T-helper 1 cell (primary cell): ENCODE data around the gene TTLL6.
A peak's percentile ranks its signal among the peaks of the same experiment; 100 is the strongest.
"Not testable (repeated sequence)": the region's sequence is repeated elsewhere in the genome, so short reads cannot be mapped to it uniquely, and the experiment has no call there.

Experiments used
- DNase-seq, 5 donors: peaks; one replicate each; pipeline ENCODE4 v3.0.0-alpha.2; 2012 to 2020

Gene TTLL6

GRCh38 chr17:48814504-48814903, 2.5 kb downstream of the TTLL6 start:
- peak; percentile 19 to 56 (median 46) for DNase-seq

DNA sequence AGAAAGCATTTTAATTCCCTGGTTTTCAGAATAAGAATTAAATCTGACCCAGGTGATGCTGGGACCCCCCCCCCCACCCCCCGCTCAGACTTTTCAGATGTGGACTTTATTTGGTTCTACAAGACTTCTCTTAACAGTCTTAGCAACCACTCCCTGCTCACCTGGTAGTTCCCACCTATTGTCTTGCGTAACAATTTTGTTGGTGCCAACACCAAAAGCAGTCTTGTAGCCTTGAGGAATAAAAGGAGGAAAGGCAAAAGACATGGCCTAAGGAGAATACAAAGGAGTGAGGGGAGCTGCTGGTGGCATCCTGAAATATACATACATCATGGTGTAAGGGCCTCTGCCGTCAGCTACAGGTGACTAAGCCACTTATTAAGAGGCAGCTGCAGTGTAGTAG, 5.0 kb downstream of the TTLL6 start:
- DNase-seq, result no peak

DNA sequence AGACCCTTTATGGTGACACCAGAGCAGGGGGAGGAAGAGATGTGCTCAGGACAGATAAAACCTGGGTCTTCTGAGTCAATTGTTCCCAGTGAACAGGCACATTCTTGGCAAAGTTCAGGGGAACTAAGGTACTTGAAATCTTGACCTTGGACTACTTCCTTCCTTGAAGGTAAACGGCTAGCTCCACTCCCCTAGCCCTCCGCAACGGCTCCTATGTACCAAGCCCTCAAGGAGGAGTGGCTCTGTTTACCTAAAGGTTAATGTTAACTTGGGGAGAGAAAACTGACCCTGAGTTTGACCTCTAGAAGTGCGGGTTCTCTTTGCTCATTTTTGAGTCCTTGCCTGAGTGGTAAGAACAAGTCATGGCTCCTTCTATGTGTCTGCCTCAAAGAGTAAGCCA, 7.8 kb downstream of the TTLL6 start:
- DNase-seq, result no peak

DNA sequence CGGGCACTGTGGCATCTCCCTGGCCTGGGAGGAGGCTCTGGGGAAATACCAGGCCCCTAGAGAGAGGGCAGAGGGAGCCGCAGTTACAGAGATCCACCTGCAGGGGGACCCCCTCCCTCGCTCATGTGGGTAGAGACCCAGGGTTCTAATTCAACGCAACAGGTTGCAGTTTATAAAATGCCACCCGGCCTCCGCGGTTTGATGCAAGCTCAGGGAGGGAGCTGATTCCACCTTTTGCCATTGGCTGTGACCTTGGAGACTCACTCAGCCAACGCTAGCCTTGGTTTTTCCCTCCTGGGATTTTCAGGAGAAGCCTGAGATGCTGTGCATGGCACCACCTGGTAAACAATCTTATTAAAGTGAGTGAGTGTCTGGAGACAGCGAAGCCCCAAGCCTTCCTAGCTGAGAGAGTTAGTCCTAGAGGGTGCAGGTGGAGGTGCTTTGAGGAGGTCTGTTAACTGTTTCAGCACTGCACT, 12.1 kb downstream of the TTLL6 start:
- peak; percentile 17 to 59 (median 49) for DNase-seq

DNA sequence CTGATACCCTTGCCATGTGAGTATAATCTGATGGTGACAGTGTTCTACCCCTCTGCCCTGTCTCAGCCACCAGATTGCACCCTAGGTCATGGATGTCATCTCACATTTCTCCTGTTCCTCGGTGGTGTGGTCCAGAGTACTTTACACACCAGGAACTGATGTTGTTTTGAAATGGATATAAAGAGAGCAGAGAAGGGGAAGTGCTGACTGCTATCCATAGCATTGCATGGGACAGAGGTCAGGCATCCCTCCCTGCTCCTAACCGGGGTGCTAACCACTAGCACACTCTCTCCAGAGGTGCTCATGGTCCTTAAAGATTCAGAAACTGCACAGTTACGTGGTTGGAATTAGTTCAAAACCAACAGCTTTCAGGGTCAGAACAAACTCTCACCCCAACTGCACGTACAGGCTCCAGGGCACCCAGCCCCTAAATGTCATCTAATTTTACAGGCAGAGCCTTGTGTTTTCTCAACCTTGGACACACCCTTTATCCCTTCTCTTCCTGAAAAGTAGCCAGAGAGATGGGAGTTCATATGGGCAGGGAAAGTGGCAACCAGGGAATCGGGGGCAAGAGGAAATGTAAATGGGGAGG, 16.3 kb downstream of the TTLL6 start:
- DNase-seq, result no peak

GRCh38 chr17:48799069-48799723, 17.8 kb downstream of the TTLL6 start:
- no peak for DNase-seq

GRCh38 chr17:48796163-48796522, 20.9 kb downstream of the TTLL6 start:
- DNase-seq, result not testable (repeated sequence)

GRCh38 chr17:48795444-48796162, 21.4 kb downstream of the TTLL6 start:
- DNase-seq, result no peak

- DNase-seq, result no peak
Measured at GRCh38 chr17:48792033-48792798, 24.8 kb downstream of the TTLL6 start.

DNA sequence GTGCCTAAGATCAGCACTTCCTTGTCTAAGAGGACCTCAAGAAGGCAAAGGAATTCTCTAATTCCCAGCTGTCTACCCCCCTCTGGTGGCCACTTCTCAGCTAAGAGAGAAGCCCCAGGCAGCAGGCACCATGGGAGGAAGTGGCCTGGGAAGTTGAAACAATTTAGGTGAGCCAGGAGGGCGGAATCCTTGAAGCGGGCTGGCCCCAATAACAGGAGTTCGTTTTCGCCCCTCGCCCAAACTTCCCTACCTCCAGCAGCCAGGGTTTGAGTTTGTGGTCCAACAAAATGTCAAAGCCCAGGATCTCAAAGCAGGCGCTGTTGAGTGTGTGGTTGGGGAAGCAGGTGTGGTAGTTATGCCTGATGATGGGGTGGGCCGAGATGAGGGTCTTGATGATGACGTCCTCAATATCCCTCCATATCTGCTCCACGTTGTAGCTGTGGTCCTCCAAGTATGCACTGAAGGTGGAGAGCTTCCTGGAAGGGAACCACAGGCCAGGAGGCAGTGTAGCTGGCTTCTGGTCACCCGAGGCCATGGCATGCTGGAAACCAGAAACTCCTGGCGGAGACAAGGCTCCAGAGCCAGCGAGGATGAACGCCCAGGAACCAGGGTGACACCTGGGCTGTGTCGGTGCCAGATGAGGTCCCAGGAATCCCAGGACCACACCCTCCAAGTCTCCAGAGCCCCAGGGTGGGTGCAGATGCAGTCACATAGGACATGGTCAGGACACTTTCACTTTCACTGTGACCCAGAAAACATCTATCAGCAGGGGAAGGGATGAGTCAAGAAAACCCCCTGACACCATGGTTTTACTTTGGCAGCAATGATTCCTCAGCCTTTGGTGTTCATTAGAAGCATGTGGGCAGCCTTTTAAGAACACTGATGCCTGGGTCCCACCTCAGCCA, 25.6 kb downstream of the TTLL6 start:
- DNase-seq, result peak in 1 of 5 donors; percentile 32

DNA sequence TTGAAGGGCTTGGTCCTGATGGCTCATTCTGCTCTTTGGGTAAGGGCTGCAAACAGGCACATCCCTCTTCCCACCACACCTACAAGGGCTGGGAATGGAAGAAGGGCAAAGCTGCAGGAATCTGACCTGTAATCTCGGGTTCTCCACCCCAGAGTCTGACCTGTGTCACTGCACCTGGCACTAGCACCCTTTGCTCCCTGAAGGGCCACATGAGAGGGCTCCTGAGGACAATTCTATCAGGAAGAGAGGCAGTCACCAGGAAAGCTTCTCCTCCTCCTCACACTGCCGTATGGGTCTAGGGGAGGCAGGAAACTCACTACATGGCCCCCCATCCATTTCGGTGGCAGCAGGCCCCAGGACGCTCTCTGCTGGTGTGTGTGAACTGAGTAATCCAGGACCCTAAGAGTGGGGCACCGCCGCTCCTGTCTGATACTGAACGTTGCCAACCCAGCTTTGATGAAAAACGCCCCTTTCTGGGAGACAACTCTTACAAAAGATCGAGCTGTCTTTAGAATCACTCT, 26.4 kb downstream of the TTLL6 start:
- DNase-seq, result no peak

- no peak for DNase-seq
Measured at GRCh38 chr17:48787828-48788227, 29.2 kb downstream of the TTLL6 start.

DNA sequence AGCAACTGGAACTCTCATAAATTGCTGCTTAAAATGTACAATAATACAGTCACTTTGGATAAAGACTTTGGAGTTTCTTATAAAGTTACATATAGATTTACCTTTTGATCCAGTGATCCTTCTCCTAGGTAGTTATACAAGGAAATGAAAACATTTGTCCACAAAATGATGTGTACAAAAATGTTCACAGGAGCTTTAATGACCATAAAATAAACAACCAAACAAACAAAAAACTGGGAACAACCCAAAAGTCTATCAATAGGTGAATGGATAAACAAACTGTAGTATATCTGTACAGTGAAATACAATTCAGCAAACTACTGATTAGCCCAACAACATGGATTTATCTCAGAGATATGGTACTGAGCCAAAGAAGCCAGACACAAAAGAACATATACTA, 37.6 kb downstream of the TTLL6 start:
- DNase-seq, result no peak

DNA sequence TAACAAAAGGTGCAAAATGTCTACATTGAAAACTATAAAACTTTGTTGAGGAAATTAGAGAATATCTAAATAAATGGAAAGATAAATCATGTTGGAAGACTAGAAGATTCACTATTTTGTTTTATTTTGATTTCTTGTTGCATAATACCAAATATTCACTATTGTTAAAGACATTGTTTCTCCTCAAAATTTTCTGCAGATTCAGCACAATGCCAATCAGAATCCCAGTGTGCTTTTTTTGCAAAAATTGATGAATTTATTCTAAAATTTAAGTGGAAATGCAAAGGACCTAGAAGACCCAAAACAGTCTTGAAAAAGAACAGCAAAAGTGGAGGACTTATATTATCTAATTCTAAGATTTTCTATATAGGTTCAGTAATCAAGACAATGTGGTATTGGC, 40.4 kb downstream of the TTLL6 start:
- no peak for DNase-seq

GRCh38 chr17:48773245-48773644, 43.8 kb downstream of the TTLL6 start:
- no peak for DNase-seq

GRCh38 chr17:48770954-48771353, 46.1 kb downstream of the TTLL6 start:
- no peak for DNase-seq

- DNase-seq, result no peak
Measured at GRCh38 chr17:48769009-48769675, 47.9 kb downstream of the TTLL6 start.

DNA sequence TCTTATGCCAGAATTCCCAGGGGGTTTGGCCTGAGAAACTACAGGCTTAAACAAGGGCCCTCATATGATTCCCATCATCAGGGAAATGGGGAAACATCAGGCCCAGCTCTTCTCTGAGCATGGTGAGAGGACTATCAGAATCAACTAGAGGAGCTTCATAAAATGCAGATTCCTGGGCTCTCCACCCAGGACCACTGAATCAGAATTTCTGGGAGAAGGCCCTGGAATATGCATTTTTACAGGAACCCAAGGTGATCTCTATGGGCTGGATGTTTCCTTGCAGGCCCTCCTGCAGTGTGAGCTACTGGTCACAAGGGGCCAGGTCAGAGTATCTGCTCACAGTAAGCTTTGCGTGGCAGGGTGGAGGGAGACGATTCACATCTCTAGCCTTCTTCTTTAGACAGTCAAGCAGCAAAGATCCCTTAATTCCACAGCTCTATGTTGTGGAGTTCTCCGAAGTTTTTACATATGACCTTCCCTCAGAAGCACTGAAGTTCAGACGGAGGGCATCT, 49.7 kb downstream of the TTLL6 start:
- DNase-seq, result no peak

- DNase-seq, result no peak
Measured at GRCh38 chr17:48761114-48761513, 55.9 kb downstream of the TTLL6 start.

DNA sequence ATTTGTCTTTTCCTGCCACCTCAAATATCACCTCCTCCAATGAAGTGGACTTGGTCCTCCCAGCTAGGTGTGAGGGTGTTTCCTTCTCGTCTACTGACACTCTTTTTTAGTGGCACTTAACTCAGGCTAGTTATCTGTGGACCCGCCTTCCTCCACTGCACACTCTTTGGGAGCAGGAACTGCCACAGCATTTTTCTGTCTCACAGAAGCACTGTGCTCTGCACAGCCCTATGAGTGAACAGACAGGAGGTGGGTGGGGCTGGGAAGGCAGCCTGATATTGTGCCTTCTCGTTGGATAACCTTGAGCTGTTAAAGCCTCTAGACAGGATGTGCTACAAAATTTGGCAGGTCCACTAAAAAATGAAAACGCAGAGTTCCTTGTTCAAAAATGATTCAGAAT, 56.6 kb downstream of the TTLL6 start:
- DNase-seq, result no peak

GRCh38 chr17:48759288-48759687, 57.7 kb downstream of the TTLL6 start:
- DNase-seq, result no peak
